ENCODE data around the gene HSF5. TPM values are rescaled to one million over a fixed set of nuclear protein-coding genes. Genes with fewer than 3 reads are reported as not detected.

The HSF5 gene
- total and polyA plus RNA-seq, 2 of the 13 experiments (the other 11 are each of a cell fraction or from before 2014, with no cell fraction given), result not detected

DNA sequence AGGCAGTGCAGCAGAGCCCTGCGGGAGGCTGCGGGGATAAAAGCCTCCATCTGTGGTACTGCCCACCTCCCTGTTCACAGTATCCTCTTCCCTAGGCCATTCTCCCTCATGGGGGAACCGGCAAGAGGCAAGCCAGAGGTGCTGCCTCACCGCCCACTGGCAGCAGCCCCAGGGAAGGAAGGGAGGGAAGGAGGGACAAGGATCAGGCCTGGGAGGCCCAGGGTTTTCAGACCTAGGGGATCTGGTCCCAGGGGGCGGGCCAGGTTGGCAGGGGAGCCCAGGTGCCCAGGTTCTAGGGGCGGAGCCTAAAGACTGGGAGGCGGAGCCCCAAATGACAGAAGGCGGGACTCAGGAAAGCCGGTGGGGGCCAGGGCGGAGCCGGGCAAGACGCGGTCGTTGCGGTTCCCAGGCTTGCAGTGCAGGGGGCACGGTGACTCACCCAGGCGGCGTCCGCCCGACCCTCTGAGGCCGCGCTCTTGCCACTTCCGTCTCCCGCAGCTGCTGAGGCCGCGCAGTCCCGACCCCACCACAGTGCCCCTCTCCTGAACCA is 29.2 kb upstream of the HSF5 start (continued):
- TF ChIP-seq IKZF4 (CRISPR knock-in tag; IDR thresholded peaks at IDR 0.05; ENCODE audit: borderline replicate concordance, low read depth, not compliant biosample characterization) (no peak), ZNF709 (CRISPR knock-in tag; IDR thresholded peaks at IDR 0.05) (0 out of 2 replicates have a peak, but pooled peaks have one; percentile 61), ESRRA (CRISPR knock-in tag; IDR thresholded peaks at IDR 0.05; ENCODE audit: low read depth) (peak; percentile 12; the same call in 1 of the 2 replicates), PRDM4 (CRISPR knock-in tag; IDR thresholded peaks at IDR 0.05; ENCODE audit: borderline replicate concordance) (no peak), HIC2 (CRISPR knock-in tag; IDR thresholded peaks at IDR 0.05; ENCODE audit: low read depth) (peak; percentile 66; the same call in 1 of the 2 replicates), ZNF264 (CRISPR knock-in tag; IDR thresholded peaks at IDR 0.05) (no peak), ATF7-NPFF (CRISPR knock-in tag; IDR thresholded peaks at IDR 0.05; ENCODE audit: low read depth) (no peak), TAF15 (IDR thresholded peaks at IDR 0.05; ENCODE audit: low read depth, low read length, poor library complexity, severe bottlenecking) (peak; percentile 56), RFX3 (CRISPR knock-in tag; IDR thresholded peaks at IDR 0.05) (no peak), ZNF317 (CRISPR knock-in tag; IDR thresholded peaks at IDR 0.05) (peak; percentile 68; the same call in 1 of the 2 replicates), SMAD9 (CRISPR knock-in tag; IDR thresholded peaks at IDR 0.05) (no peak), ZNF768 (CRISPR knock-in tag; IDR thresholded peaks at IDR 0.05) (peak; percentile 51; the same call in 1 of the 2 replicates), MATR3 (CRISPR knock-in tag; IDR thresholded peaks at IDR 0.05) (no peak), ZNF674 (CRISPR knock-in tag; IDR thresholded peaks at IDR 0.05; ENCODE audit: low read depth) (0 out of 2 replicates have a peak, but pooled peaks have one; percentile 29), SMARCE1 (IDR thresholded peaks at IDR 0.05; ENCODE audit: borderline replicate concordance) (no peak), ZNF572 (CRISPR knock-in tag; IDR thresholded peaks at IDR 0.05) (peak; percentile 86; the same call in 1 of the 2 replicates), HMGXB4 (CRISPR knock-in tag; IDR thresholded peaks at IDR 0.05; ENCODE audit: borderline replicate concordance in 1 of 2, low read depth in 1 of 2) (peak in 1 of 2 experiments; percentile 9; a peak in 1 of 4 replicates)
- TF ChIP-seq, protein P1, sequence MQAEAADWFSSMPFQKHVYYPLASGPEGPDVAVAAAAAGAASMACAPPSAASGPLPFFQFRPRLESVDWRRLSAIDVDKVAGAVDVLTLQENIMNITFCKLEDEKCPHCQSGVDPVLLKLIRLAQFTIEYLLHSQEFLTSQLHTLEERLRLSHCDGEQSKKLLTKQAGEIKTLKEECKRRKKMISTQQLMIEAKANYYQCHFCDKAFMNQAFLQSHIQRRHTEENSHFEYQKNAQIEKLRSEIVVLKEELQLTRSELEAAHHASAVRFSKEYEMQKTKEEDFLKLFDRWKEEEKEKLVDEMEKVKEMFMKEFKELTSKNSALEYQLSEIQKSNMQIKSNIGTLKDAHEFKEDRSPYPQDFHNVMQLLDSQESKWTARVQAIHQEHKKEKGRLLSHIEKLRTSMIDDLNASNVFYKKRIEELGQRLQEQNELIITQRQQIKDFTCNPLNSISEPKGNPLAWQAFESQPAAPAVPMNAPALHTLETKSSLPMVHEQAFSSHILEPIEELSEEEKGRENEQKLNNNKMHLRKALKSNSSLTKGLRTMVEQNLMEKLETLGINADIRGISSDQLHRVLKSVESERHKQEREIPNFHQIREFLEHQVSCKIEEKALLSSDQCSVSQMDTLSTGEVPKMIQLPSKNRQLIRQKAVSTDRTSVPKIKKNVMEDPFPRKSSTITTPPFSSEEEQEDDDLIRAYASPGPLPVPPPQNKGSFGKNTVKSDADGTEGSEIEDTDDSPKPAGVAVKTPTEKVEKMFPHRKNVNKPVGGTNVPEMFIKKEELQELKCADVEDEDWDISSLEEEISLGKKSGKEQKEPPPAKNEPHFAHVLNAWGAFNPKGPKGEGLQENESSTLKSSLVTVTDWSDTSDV (CRISPR knock-in tag; IDR thresholded peaks at IDR 0.05), result no peak
- TF ChIP-seq, protein P2, sequence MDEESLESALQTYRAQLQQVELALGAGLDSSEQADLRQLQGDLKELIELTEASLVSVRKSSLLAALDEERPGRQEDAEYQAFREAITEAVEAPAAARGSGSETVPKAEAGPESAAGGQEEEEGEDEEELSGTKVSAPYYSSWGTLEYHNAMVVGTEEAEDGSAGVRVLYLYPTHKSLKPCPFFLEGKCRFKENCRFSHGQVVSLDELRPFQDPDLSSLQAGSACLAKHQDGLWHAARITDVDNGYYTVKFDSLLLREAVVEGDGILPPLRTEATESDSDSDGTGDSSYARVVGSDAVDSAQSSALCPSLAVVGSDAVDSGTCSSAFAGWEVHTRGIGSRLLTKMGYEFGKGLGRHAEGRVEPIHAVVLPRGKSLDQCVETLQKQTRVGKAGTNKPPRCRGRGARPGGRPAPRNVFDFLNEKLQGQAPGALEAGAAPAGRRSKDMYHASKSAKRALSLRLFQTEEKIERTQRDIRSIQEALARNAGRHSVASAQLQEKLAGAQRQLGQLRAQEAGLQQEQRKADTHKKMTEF (CRISPR knock-in tag; IDR thresholded peaks at IDR 0.05), result peak; percentile 43; the same call in 1 of the 2 replicates

Measured in HepG2 (cell line).